HG03066 (cell line): ENCODE data around the gene MT1A.
"Not testable (repeated sequence)": the region's sequence is repeated elsewhere in the genome, so short reads cannot be mapped to it uniquely, and the experiment has no call there.

Experiments used
- ATAC-seq: cut with Tn5 transposase; IDR thresholded peaks from one replicate; pipeline ENCODE4 v1.9.1; 2021; ENCODE audit warnings: low read depth; ENCODE audit not compliant: unreplicated experiment

The MT1A gene

DNA sequence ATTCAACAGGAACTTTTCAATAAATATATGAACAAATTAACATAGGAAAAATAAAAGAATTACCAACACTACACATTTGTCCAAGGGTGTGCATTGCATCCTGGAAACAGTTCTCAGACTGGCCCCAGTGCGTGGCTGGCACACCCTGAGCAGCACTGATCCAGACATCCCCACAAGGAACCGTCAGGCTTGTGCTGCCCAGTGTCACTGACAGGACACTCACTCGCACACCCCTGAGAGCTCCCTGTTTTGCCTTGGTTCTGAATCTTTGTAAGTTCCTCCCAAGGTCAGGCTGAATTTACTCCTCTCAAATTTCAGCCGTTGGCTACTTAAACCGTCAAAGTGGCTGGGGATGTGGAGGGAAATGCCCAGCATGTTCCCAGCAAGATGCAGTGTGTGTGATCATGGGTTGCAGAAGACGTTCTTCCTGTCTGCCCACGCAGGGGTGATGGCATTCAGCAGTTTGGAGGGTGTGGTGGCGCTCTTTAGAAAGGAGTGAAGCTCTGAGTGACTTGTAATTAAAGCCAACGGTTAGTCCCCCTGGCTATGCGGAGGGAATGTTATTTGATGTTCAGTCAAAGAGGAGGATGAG, 28.4 kb upstream of the MT1A start:
- ATAC-seq: no peak

DNA sequence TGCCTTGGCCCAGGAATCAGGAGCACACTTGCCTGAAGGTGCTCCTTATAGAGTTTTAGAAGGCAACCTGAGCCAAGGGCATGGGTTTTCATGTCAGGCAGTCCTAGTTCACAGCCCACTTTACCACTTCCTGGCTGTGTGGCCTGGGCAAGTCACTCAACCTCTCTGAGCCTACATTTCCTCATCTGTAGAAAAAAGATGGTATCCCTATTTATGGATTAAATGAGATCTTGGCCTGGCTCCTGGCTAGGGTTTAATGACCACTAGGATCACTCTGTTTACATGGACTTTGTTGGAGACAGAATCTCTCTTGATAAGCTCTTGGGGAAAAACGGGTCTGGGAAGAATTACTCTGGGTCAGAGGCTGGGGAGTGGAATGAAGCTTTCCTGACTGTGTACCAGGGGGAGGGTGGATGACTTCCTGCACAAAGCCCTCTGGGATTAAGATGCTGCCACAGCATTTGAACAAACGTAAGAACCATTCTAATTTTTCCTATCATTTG, 27.8 kb upstream of the MT1A start:
- no peak for ATAC-seq

DNA sequence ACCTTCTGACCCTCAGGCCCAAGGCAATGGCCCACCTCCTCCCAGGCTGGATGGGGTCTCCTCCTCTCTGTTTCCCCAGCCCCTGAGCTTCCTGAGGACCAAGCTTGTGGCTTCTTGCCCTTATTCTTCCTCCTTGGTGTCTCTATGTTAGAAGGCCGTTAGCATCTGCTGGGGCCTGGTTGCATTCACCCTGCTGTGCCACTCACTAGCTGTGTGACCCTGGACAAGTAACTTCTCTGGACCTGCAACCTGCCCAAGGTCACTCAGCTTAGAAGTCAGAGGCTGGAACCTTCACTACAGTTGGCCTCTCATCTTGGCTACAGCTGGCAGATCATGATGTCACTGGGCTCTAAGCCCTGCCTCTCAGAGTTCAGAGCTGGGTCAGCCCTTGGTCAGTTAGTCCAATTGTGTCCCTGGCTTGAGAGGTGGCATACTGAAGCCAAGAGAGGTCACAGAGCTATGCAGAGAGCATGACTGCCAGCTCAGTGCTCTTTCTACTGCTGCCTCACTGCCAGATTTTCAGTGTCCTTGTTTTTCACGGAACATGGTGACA, 27.1 kb upstream of the MT1A start:
- ATAC-seq: no peak

DNA sequence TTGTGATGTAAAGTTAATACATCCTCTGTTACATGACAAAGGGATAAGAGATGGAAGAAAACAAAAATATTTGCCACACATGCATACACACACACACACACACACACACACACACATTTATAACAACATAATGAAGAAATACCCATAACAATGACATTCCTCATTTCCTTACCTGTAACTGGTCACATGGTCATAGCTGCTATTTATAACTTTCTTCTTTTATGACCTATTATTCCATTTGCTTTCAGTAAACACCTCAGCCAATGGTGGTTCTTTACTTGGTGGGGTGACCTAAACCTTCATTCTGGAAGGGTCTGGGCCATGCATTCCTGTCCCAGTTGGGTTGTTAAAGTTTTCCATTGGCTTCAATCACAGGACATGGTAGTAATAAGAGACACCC, 24.8 kb upstream of the MT1A start:
- no peak for ATAC-seq

DNA sequence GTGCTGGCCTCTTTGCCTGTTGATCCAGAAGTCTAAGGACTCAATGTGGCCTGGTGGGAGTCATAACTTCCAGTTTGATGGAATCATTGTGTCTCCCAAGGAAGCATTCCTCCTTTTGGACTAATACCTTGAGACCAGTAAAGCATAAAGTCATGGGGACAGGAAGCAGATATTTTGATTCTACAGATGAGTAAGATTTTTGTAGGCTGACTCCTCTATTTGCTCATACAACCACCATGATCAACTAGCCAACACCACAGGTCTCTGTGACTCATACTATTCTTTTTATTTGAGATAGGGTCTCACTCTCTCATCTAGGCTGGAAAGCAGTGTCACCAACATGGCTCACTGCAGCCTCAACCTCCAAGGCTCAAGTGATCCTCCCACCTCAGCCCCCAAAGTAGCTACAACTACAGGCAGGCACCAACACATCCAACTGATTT, 23.9 kb upstream of the MT1A start:
- ATAC-seq: no peak

DNA sequence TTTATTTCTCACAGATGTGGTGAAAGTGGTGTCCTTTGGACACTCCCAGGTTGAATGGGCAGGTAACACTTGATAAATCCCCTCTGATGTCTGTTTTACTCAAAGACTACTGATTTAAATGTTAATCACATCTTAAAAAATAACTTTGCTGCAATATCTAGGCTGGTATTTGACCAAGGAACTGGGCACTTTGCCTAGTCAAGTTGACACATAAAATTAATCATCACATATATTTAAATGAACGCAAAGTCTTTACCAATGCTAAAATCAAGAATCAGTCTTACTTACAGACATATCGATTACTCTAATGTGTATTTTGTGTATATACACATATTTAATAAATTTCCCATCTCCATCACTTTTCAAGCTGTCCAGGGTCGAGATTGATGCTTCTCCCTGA, 23.1 kb upstream of the MT1A start:
- ATAC-seq: no peak

DNA sequence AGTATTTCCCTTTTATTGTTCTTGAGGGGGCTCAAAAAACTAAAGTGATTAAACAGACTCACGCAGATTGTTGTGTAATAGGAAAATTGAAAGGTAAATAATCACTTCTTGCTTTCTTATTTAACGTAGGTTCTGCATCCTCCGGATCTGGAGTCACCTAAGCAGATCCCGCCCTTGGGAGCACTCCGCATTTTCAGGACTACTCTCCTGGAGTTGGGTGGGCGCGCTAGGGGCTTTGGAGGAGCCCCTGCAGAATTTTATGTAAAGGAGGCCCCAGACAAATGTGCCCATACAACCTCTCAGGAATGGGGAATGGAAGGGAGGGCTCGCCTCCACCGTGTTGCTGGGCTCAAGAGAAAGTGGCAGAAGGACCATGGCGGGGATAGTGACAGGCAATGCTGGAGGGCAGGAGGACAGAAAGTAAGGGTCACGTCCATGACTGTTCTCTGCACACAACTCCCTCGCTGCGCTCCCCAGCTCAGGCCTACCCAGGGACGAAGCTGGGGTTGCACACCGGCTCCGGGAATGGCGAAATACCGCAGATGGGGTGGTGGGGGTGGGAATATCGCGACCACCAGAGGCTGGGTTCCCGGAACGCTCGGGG, 21.8 kb upstream of the MT1A start:
- no peak for ATAC-seq

DNA sequence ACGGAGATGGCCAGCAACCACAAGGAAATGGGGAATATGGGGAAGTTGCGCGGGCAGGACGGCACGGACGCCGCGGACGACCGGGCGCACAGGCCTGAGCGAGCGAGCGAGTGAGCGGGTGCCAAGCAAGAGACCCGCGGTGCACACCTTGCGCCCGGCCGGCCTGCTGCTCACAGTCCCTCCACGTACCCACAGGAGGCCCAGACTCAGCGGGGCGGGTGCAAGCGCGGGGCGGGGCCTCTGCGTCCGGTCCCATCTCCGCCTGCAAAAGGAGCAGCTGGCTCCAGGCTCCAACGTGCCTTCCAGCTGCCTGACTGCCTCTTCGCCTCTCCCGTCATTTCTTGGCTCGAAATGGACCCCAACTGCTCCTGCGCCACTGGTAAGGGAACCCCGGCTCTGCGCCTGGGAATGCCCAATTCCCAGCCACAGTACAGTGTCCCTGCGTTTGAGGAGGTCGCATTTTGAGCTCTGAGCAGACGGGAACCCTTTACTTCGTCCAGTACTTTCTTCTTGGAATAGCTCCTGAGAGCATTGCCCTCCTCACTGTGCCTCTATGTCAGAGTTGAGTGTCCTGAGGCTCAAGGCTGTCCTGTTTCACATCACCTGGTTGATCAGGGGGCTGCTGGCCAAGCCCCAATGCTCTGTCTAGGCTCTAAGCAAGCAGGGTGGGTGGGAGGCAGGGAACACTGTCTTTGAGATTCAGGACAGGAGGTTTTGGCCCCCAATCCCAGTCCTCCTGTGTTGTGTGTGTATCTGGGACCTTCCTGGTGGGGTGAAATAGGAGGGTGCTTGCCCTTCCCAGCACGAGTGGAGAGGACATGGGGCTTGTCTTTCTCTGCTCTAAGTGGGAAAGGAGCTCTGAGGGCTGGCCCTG, 21.0 kb upstream of the MT1A start:
- no peak for ATAC-seq

DNA sequence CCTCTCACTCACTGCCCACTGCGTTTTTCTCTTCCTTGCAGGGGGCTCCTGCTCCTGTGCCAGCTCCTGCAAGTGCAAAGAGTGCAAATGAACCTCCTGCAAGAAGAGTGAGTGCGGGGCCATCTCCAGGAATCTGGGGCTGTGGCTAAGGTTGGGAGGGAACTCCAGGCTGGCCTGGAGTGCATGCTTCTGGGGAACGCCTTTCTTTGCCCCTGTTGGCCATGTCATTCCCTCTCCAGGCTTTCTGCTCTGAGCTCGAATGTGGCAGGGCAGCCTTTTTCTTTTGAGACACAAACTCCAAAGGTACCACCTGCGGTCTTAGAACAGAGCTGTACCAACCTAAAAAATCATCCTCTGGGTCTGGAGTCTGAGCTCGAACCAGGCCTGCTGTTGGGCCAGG, 20.3 kb upstream of the MT1A start:
- ATAC-seq: no peak

DNA sequence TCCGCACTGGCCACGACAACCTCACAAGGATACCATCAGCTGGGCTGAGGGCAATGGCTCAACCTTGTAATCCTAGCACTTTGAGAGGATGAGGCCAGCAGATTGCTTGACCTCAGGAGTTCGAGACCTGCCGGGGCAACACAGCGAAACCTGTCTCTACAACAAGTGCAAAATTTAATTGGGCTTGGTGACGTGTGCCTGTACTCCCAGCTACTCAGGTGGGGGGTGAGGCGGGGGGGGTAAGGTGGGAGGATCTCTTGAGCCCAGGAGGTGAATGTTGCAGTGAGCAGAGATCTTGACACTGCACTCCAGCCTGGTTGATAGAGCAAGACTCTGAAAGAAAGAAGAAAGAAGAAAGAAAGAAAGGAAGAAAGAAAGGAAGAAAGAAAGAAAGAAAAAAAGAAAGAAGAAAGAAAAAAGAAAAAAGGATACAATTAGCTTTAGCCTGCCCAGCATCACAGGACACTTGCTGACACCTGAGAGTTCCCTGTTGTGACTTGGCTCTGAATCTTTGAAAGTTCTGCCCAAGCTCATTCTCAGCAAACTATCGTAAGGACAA, 18.0 kb upstream of the MT1A start:
- ATAC-seq: no peak

DNA sequence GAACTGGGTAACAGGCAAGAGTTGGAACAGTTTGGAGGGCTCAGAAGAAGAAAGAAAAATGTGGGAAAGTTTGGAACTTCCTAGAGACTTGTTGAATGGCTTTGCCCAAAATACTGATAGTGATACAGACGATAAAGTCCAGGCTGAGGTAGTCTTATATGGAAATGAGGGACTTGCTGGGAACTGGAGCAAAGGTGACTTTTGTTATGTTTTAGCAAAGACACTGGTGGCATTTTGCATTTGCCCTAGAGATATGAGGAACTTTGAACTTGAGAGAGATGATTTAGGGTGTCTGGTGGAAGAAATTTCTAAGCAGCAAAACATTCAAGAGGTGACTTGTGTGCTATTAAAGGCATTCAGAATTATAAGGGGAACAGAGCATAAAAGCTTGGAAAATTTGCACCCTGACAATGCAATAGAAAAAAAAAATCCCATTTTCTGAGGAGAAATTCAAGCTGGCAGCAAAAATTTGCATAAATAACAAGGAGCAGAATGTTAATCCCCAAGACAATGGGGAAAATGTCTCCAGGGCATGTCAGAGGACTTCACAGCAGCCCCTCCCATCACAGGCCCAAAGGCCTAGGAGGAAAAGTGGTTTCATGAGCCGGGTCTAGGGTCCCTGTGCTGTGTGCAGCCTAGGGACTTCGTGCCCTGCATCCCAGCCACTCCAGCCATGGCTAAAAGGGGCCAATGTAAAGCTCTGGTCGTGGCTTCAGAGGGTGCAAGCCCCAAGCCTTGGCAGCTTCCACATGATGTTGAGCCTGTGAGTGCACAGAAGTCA, 16.6 kb upstream of the MT1A start:
- not testable (repeated sequence) for ATAC-seq

DNA sequence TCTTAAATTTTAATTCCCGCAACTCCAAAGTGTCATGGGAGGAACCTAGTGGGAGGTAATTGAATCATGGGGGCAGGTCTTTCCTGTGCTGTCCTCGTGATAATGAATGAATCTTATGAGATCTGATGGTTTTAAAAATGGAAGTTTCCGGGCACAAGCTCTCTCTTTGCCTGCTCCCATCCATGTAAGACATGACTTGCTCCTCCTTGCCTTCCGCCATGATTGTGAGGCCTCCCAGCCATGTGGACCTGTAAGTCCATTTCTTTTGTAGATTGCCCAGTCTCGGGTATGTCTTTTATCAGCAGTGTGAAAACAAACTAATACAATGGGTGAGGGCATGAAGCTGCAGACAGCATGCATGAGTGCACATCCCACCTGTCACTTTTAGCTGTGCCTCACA, 15.3 kb upstream of the MT1A start:
- ATAC-seq: not testable (repeated sequence)

DNA sequence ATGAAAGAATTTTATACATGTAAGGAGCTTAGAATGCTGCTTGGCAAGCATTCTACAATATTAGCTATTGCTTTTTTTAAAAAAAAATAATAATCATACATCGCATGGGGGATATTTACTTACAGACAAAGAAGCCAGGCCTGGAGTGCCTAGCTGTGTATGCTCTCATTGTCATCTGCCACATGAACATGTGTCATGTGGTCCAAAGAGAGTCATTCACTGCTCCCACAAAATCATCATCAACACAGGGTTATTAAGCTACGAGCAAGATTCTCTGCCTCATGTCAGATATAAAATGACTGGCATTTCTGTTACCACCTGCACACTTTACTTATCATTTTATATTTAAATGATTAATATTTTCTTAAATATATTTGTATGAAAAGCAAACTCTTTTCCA, 14.8 kb upstream of the MT1A start:
- ATAC-seq: no peak

DNA sequence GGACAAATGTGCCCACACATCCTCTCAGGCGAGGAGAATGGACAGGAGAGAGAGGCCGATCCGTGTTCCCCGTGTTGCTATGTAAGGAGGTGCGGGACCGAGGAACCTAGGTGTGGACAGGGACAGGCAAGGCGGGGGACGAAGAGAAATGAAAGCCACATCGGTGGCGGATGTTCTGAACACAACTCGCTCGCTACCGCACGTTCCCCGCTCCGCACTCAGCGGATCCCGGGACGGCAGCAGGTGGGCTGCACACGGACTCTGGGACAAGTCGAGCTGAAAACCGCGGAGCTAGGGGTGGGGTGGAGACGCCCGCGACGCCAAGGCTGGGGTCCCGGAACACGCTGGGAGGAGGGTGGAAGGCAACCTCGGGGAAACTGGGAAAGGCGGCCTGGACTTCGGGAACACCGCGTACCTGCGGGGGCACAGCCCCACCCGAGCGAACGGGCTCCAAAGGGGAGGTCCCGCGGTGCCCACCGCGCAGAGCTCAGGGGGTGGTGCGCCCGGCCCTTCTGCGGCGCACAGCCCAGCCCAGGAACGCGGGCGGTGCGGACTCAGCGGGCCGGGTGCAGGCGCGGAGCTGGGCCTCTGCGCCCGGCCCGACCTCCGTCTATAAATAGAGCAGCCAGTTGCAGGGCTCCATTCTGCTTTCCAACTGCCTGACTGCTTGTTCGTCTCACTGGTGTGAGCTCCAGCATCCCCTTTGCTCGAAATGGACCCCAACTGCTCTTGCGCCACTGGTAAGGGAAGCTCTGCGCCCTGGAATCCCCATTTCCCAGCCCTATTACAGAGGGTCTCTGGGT, 13.1 kb upstream of the MT1A start, which contains the start of gene MT1E:
Gene MT1E (plus strand): TSS at position 642 of the 803 bp plus-strand sequence. CDS start 71 bp downstream, at position 713.
- ATAC-seq: no peak

DNA sequence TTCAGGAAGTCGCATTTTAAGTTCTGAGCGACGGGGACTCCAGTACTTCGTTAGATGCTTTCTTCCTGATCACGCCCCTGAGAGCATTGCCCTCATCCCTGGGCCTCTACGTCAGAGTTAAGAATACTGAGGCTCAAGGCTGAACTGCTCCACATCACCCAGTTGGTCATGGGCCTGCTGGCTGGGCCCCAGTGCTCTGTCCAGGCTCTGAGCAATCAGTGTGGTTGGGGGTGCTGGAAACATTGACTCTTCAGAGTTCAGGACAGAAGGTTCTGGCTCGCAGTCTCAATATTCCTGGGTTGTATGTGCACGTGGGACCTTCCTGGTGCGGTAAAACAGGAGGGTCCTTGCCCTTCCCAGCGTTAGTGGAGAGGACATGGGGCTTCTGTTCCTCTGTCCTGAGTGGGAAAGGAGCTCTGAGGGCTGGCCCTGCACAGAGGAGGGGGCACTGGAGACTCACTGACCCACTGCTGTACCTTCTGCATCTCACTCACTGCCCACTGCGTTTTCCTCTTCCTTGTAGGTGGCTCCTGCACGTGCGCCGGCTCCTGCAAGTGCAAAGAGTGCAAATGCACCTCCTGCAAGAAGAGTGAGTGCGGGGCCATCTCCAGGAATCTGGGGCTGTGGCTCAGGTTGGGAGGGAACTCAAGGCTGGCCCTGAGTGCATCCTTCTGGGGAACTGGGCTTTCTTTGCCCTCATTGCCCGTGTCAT, 12.4 kb upstream of the MT1A start:
- ATAC-seq: no peak

DNA sequence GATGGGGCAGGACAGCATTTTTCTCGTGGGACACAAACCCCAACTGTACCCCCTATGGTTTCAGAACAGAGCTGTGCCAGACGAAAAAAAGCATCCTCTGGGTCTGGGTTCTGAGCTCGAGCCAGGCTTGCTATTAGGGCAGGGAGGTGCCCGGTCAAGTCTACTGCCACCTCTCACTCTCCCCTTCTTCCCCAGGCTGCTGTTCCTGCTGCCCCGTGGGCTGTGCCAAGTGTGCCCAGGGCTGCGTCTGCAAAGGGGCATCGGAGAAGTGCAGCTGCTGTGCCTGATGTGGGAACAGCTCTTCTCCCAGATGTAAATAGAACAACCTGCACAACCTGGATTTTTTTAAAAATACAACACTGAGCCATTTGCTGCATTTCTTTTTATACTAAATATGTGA, 11.8 kb upstream of the MT1A start:
- no peak for ATAC-seq

DNA sequence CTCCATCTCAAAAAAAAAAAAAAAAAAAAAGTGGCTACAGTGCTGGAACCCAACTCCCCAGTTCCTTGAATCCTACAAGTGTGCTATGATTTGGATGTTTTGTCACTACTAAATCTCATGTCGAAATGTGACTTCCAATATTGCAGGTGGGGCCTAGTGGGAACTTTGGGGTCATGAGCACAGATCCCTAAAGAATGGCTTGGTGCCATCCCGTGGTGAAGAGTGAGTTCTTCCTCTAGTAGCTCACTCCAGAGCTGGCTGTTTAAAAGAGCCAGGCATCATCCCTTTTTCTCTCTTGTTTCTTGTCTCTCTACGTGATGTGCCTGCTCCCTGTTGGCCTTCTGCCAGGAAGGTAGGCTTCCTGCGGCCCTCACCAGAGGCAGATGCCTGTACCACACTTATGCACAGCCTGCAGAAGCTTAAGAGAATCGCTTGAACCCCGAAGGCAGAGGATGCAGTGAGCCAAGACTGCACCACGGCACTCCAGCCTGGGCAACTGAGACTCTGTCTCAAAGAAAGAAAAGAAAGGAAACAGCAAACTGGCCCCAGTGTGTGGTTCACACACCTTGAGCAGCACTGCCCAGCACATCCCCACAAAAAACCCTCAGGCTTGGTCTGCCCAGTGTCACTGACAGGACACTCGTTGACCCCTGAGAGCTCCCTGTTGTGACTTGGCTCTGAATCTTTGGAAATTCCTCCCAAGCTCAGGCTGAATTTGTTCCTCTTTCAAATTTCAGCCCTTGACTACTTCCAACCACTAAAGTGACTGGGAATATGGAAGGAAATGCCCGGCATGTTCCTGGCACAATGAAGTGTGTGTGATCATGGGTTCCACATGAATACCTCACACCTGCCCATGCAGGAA, 9.7 kb upstream of the MT1A start:
- no peak for ATAC-seq

DNA sequence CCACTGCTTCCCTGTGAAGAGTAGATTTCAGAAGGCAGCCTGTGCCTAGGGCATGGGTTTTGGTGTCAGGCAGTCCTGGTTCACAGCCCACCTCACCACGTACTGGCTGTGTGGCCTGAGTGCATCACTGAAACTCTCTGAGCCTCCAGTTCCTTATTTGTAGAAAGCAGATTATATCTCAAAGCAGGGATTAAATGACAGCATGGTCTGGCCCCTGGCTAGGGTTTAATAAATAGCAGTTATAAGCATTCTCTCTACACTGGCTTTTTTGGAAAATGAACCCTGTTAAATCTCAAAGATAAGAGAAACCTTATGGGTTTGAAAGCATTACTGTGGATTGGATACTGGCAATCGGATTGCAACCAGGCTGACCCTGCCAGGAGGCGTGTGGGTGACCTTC, 8.9 kb upstream of the MT1A start:
- no peak for ATAC-seq
